GM12865 (cell line): ENCODE results near the gene CSNK1G2.

Experiments
- DNase-seq: peaks from one replicate; pipeline ENCODE4 v3.0.0; 2010; ENCODE audit warnings: low read depth
- H3K4me3 ChIP-seq: 2 replicates; pipeline ENCODE4 v1.5.1; 2011; ENCODE audit warnings: mild to moderate bottlenecking, low read depth, low read length, control low read depth
- TF ChIP-seq, protein P1 (sequence below): IDR thresholded peaks from 2 replicates; pipeline ENCODE4 v1.5.1; 2011; ENCODE audit warnings: low read length, control low read depth, low read depth, inconsistent platforms; ENCODE audit not compliant: insufficient read depth; ENCODE audit errors: missing control alignments

The CSNK1G2 gene

DNA sequence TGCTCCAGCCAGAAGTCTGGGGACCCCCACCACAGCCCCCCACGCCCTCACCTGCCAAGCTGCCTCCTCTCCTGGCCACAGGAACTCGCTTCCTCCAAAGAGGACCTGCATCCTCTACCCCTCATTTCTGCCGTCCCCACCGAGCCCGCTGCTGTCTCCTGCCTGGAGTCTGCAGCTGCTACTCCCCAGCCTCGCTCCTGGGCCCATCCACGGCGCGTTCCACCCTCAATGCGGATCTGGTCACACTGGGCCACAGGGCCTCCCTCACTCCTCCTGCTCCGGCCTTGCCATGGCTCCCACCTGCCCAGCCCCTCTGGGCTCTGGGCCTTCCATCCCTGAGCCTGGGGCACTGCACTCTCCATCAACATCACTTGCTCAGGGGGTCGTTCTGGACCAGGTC, 70.2 kb downstream of the CSNK1G2 start:
- DNase-seq, result no peak
- H3K4me3 ChIP-seq, result no peak overlapping the region
- TF ChIP-seq, protein P1, sequence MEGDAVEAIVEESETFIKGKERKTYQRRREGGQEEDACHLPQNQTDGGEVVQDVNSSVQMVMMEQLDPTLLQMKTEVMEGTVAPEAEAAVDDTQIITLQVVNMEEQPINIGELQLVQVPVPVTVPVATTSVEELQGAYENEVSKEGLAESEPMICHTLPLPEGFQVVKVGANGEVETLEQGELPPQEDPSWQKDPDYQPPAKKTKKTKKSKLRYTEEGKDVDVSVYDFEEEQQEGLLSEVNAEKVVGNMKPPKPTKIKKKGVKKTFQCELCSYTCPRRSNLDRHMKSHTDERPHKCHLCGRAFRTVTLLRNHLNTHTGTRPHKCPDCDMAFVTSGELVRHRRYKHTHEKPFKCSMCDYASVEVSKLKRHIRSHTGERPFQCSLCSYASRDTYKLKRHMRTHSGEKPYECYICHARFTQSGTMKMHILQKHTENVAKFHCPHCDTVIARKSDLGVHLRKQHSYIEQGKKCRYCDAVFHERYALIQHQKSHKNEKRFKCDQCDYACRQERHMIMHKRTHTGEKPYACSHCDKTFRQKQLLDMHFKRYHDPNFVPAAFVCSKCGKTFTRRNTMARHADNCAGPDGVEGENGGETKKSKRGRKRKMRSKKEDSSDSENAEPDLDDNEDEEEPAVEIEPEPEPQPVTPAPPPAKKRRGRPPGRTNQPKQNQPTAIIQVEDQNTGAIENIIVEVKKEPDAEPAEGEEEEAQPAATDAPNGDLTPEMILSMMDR, result no peak

DNA sequence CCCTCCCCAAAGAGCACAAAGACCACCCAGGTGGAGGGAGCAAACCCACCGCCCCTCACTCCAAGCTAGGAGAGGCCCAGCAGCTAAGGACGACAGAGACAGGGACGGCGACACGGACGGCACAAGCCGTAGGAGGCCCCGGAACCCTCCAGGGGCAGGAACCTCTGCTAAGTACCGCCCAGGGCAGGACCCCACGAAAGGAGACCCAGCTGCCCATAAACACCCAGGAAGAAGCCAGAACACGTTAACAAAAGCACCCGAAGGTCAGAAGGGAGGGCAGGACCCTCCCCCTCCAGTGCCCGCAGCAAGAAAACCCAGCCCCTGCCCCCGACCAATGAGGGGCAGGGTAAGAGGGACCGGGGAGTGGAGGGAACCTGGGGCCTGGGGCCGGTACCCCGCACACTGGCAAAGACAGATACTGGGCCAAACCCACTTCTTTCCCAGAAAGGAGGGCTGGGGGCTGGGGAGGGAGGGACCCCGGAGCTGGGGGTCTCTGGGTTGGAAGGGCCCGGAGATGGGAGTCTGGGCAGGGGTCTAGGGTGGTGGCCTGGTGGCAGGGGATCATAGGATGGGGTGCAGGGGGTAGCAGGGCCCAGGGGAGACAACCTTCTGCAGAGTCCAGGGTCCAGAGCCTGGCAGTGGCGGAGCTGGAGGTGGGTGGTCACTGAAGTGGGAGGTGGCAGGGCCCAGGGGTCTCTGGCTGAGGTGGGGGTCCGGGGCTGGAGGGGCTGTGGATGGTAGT, 72.1 kb downstream of the CSNK1G2 start:
- no peak for DNase-seq
- TF ChIP-seq, protein P1, result no peak
- H3K4me3 ChIP-seq, result no peak overlapping the region

DNA sequence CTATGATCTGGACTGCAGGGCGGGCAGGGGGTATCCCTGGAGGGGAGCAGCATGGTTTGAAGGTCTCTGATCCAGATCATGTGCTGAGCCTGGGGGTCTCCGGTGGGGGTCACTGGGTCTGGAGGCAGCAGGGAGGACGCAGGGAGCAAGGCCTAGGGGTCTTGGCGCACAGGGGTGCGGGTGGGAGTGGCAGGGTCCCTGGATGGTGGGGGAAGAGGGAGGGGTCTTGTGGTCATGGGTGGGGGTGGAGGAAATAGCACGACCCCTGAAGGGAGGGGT, 72.7 kb downstream of the CSNK1G2 start:
- DNase-seq, result no peak
- TF ChIP-seq, protein P1, result no peak
- H3K4me3 ChIP-seq, result no peak overlapping the region

DNA sequence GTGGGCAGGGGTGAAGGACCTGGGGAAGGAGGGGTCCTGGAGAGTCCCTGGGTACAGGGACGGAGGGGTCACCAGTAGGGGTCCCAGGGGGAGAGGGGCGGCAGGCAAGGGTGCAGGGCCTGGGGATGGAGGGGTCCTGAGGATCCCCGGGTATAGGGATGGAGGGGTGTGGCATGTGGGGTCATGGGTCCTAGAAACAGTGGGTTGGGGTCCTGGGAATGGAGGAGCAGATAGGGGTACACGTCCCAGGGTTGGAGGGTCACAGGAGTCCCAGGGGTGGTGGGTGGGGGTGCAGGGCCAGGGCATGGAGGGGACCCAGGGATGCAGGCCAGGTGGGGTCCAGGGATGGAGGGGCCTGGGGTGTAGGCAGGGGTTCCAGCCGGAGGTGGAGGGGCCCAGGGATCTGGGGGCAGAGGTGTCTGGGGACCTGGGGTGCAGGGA, 73.2 kb downstream of the CSNK1G2 start:
- TF ChIP-seq, protein P1, result no peak
- H3K4me3 ChIP-seq, result no peak overlapping the region
- no peak for DNase-seq

DNA sequence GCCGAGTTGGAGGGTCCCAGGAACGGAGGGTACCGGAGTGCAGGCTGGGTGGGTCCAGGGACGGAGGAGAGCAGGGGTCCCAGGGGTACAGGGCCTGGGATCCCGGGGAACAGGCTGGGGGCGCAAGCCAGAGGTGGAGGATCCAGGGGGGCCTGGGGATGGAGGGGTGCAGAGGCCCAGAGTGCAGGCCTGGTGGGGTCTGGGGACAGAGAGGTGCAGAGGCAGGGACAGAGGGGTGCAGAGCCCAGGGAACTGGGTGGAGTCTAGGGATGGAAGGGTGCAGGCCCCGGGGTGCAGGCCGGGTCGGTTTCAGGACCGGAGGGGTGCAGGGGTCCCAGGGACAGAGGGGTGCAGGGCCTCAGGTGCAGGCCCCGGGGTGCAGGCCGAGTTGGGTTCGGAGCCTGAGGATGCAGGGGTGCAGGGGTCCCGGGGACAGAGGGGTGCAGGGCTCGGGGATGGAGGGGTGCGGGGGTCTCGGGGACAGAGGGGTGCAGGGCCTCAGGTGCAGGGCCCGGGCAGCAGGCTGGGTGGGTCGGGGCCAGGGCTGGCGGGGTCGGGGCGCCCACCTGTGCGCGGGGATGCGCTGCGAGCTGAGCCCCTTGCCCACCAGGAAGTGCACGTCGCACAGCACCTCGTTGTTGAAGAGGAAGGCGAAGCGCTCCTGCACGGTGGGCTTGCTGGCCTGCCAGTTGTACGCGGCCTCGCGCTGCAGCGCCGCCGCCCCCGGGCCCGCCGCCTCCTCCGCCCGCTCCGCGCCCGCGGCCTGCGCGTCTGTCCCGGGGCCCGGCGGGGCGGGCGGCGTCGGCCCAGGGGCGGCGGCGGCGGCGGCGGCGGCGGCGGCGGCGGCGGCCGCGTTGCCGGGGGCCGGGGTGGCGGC, 74.0 kb downstream of the CSNK1G2 start:
- peak overlapping the region; percentile 60 for H3K4me3 ChIP-seq
- DNase-seq, result peak; percentile 54
- TF ChIP-seq, protein P1, result no peak

DNA sequence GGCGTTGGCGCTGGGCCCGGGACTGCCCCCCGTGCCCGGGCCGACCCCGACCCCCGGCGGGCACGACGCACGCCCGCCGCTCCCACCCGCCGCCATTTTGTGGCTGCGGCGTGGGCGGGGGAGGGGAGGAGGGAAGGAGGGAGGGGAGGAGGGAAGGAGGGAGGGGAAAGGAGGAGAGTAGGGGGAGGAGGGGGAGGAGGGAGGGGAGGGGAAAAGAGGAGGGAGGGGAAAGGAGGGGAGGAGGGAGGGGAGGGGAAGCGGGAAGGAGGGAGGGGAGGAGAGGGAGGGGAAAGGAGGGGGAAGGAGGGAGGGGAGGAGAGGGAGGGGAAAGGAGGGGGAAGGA, 74.6 kb downstream of the CSNK1G2 start, which contains the start of gene BTBD2:
Gene BTBD2 (minus strand): TSS at position 107 of the 343 bp plus-strand sequence. CDS start 11 bp downstream, at position 96.
- H3K4me3 ChIP-seq, result peak within 1 kb of the TSS; percentile 78
- TF ChIP-seq, protein P1, result no peak
- DNase-seq, result peak; percentile 82
